ENCODE data around the gene ELP4. TPM values are rescaled to one million over a fixed set of nuclear protein-coding genes. Genes with fewer than 3 reads are reported as not detected.

ELP4 gene
- total RNA-seq, 1 experiment from 2014 or later = 15.2 TPM

DNA sequence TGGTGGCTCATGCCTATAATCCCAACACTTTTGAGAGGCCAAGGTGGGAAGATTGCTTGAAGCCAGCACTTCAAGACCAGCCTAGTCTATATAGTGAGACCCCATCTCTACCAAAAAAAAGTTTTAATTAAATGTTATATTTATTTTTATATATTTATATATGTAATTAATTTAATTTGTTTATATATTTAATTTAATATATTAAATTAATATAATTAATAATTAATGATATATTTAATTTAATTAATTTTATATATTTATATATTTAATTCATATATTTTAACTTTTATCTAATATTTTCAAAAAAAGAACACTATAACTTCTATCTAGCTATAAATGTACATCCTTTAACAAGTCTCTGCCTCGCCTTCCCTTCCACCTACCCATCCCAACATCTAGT lies 196.8 kb downstream of the ELP4 start:
- no peaks in the 10 kb centered on the region for H3K23me2 ChIP-seq (ENCODE audit: insufficient read length, low read depth, low read length, poor library complexity, severe bottlenecking)
- no peak overlapping the region for H2BK15ac ChIP-seq (ENCODE audit: low read depth, low read length)
- Mint-ChIP-seq H3K36me3 (ENCODE audit: insufficient read depth in 1 of 3, low read depth in 3 of 3) (no peaks in the 10 kb centered on the region; a peak in 2 of 7 replicates), H3K9me3 (peaks cover 0 to 3% of the 10 kb centered on the region in 2 experiments; a peak in 2 of 5 replicates), H3K27ac (no peak overlapping the region), H3K27me3 (ENCODE audit: low read depth) (no peaks in the 10 kb centered on the region), H3K4me3 (no peak overlapping the region), H3K4me1 (0 out of 4 replicates have a peak, but pooled peaks cover 0 to 3% of the 10 kb centered on the region in 2 experiments)
- no peak overlapping the region for H3K14ac ChIP-seq (ENCODE audit: insufficient read depth, low read length)
- no CpG with 5 or more reads among the region's 1 CpG for WGBS (ENCODE audit: extremely low coverage, insufficient read length, low lambda C conversion rate)
- H3K79me1 ChIP-seq (ENCODE audit: insufficient read depth, low read depth, low read length, poor library complexity, severe bottlenecking) = no peaks in the 10 kb centered on the region
- no peak overlapping the region for H3K23ac ChIP-seq (ENCODE audit: insufficient read length, low read depth, low read length)
- no peak overlapping the region for H3K9ac ChIP-seq (ENCODE audit: extremely low read depth, insufficient read length, low read length)
- no peak overlapping the region for H3K27ac ChIP-seq (ENCODE audit: insufficient read length, low read depth, low read length)
- no peak overlapping the region for H4K91ac ChIP-seq (ENCODE audit: insufficient read length, low read depth, low read length)
- H3K4ac ChIP-seq (ENCODE audit: low read depth, low read length) = no peak overlapping the region
- H3K27me3 ChIP-seq (ENCODE audit: insufficient read depth, low read length) = no peaks in the 10 kb centered on the region
- H4K20me1 ChIP-seq (ENCODE audit: control insufficient read depth, insufficient read depth, insufficient read length) = no peaks in the 10 kb centered on the region
- no peak overlapping the region for H2BK20ac ChIP-seq (ENCODE audit: low read depth, low read length, poor library complexity, severe bottlenecking)
- H2AK5ac ChIP-seq (ENCODE audit: insufficient read length, low read length) = no peak overlapping the region
- H3K79me2 ChIP-seq (ENCODE audit: insufficient read depth, low read length) = no peaks in the 10 kb centered on the region
- H3K56ac ChIP-seq (ENCODE audit: insufficient read length, low read depth, low read length) = no peak overlapping the region
- H2AFZ ChIP-seq (ENCODE audit: low read length) = no peak overlapping the region
- no peak for DNase-seq
- no peak overlapping the region for H2BK120ac ChIP-seq (ENCODE audit: low read depth, low read length, poor library complexity, severe bottlenecking)
- no peak overlapping the region for H3K4me2 ChIP-seq (ENCODE audit: insufficient read depth, insufficient read length, low read length)
- no peak overlapping the region for H2BK5ac ChIP-seq (ENCODE audit: insufficient read length, low read length)
- H3K9me3 ChIP-seq (ENCODE audit: control insufficient read depth, low read depth, low read length) = no peaks in the 10 kb centered on the region
- no peak overlapping the region for H4K8ac ChIP-seq (replicated peaks; ENCODE audit: insufficient read length, low read depth, low read length)
- no peak overlapping the region for H4K5ac ChIP-seq (ENCODE audit: insufficient read length, low read depth, low read length)
- no peak overlapping the region for H2BK12ac ChIP-seq (ENCODE audit: insufficient read length, low read depth, low read length)
- H3K18ac ChIP-seq (ENCODE audit: insufficient read length, low read depth, low read length) = no peak overlapping the region
- H3T11ph ChIP-seq (ENCODE audit: low read length) = no peak overlapping the region
- TF ChIP-seq, protein P1, sequence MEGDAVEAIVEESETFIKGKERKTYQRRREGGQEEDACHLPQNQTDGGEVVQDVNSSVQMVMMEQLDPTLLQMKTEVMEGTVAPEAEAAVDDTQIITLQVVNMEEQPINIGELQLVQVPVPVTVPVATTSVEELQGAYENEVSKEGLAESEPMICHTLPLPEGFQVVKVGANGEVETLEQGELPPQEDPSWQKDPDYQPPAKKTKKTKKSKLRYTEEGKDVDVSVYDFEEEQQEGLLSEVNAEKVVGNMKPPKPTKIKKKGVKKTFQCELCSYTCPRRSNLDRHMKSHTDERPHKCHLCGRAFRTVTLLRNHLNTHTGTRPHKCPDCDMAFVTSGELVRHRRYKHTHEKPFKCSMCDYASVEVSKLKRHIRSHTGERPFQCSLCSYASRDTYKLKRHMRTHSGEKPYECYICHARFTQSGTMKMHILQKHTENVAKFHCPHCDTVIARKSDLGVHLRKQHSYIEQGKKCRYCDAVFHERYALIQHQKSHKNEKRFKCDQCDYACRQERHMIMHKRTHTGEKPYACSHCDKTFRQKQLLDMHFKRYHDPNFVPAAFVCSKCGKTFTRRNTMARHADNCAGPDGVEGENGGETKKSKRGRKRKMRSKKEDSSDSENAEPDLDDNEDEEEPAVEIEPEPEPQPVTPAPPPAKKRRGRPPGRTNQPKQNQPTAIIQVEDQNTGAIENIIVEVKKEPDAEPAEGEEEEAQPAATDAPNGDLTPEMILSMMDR (conservative IDR thresholded peaks at IDR 0.05) = no peak
- no peaks in the 10 kb centered on the region for H3K4me1 ChIP-seq (ENCODE audit: insufficient read depth, low read length)

Measured in H9 (cell line).